HEK293 (cell line): Measurements from ENCODE around the gene NEK8.

Source experiments
- GLI4 ChIP-seq: fragments of 450-650 bp; formaldehyde crosslinking; IDR thresholded peaks from 2 replicates; pipeline ENCODE4 v1.5.1; 2016; ENCODE audit warnings: missing biosample characterization, missing genetic modification characterization
- HOXA7 ChIP-seq: sonication (generic); formaldehyde crosslinking; IDR thresholded peaks from 2 replicates; pipeline ENCODE4 v1.8.1; 2022; ENCODE audit warnings: missing genetic modification reagents, borderline replicate concordance
- MYNN ChIP-seq: fragments of 450-650 bp; formaldehyde crosslinking; IDR thresholded peaks from 2 replicates; pipeline ENCODE4 v1.5.1; 2016; ENCODE audit warnings: missing biosample characterization, missing genetic modification characterization, borderline replicate concordance
- MZF1 ChIP-seq: fragments of 450-650 bp; formaldehyde crosslinking; IDR thresholded peaks from 2 replicates; pipeline ENCODE4 v1.5.1; 2017; ENCODE audit warnings: missing biosample characterization, missing genetic modification characterization, borderline replicate concordance
- RBAK ChIP-seq: fragments of 450-650 bp; formaldehyde crosslinking; IDR thresholded peaks from 2 replicates; pipeline ENCODE4 v1.5.1; 2016; ENCODE audit warnings: missing biosample characterization, missing genetic modification characterization
- SALL2 ChIP-seq: fragments of 450-650 bp; formaldehyde crosslinking; IDR thresholded peaks from 2 replicates; pipeline ENCODE4 v1.5.0; 2017; ENCODE audit warnings: missing biosample characterization, mild to moderate bottlenecking, missing genetic modification characterization, borderline replicate concordance
- ZNF10 ChIP-seq: fragments of 450-650 bp; formaldehyde crosslinking; IDR thresholded peaks from 2 replicates; pipeline ENCODE4 v1.5.1; 2017; ENCODE audit warnings: missing biosample characterization, missing genetic modification characterization
- ZNF202 ChIP-seq: fragments of 450-650 bp; formaldehyde crosslinking; IDR thresholded peaks from 2 replicates; pipeline ENCODE4 v1.5.1; 2016; ENCODE audit warnings: missing biosample characterization, missing genetic modification characterization, borderline replicate concordance
- ZNF707 ChIP-seq: fragments of 450-650 bp; formaldehyde crosslinking; IDR thresholded peaks from 2 replicates; pipeline ENCODE4 v1.5.1; 2016; ENCODE audit warnings: missing biosample characterization, missing genetic modification characterization
- ZNF777 ChIP-seq: fragments of 450-650 bp; formaldehyde crosslinking; IDR thresholded peaks from 2 replicates; pipeline ENCODE4 v1.5.1; 2017; ENCODE audit warnings: missing biosample characterization, missing genetic modification characterization, borderline replicate concordance
- TF ChIP-seq, protein P1 (sequence below): fragments of 450-650 bp; formaldehyde crosslinking; IDR thresholded peaks from 2 replicates; pipeline ENCODE4 v1.5.1; 2016; ENCODE audit warnings: missing biosample characterization, missing genetic modification characterization, borderline replicate concordance
- TF ChIP-seq, protein P2 (sequence below): fragments of 450-650 bp; formaldehyde crosslinking; IDR thresholded peaks from 2 replicates; pipeline ENCODE4 v1.5.1; 2016; ENCODE audit warnings: missing biosample characterization, missing genetic modification characterization
- TF ChIP-seq, protein P3 (sequence below): IDR thresholded peaks from 2 replicates; pipeline ENCODE4 v1.6.1; 2011; ENCODE audit warnings: mild to moderate bottlenecking, low read depth, low read length, borderline replicate concordance

DNA sequence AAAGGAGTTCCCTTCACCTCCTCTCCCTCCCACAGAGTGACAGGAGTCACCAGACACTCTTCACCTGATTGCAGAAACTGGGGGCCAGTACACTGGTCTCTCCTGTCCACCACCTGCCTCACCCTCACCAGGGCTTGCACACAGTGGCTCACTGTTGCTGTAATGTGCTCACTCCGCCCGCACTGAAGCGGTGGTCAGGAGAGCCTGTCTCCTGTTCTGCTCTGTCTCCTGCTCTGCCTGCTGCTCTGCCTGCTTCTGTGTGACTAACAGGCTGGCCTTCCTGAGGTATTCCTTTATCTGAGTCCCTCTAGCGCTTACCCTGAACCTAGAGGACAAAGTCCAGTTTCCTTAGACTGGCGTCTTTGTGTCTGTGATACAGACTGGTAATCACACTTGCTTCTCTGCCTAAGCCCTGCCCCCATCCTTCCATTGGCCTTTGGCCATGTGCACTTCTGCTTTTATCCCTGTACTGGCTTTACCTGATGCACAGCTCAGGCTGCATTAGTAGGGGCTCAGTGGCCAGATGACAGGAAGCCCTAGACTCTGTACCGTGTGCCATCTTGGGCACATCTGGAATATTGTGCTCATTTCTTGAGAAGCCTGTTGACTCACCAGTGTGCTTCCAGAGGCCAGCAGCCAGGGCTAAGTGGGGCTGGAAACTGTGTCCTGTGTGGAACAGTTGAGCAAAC, 30.2 kb upstream of the NEK8 start:
- TF ChIP-seq MZF1 (no peak), ZNF10 (tag by site-specific recombination) (no peak), RBAK (tag by site-specific recombination) (no peak), ZNF777 (tag by site-specific recombination) (no peak), ZNF202 (tag by site-specific recombination) (no peak), MYNN (tag by site-specific recombination) (no peak), SALL2 (tag by site-specific recombination) (no peak), ZNF707 (no peak), GLI4 (tag by site-specific recombination) (no peak), HOXA7 (CRISPR knock-in tag) (no peak)
- TF ChIP-seq, protein P1, sequence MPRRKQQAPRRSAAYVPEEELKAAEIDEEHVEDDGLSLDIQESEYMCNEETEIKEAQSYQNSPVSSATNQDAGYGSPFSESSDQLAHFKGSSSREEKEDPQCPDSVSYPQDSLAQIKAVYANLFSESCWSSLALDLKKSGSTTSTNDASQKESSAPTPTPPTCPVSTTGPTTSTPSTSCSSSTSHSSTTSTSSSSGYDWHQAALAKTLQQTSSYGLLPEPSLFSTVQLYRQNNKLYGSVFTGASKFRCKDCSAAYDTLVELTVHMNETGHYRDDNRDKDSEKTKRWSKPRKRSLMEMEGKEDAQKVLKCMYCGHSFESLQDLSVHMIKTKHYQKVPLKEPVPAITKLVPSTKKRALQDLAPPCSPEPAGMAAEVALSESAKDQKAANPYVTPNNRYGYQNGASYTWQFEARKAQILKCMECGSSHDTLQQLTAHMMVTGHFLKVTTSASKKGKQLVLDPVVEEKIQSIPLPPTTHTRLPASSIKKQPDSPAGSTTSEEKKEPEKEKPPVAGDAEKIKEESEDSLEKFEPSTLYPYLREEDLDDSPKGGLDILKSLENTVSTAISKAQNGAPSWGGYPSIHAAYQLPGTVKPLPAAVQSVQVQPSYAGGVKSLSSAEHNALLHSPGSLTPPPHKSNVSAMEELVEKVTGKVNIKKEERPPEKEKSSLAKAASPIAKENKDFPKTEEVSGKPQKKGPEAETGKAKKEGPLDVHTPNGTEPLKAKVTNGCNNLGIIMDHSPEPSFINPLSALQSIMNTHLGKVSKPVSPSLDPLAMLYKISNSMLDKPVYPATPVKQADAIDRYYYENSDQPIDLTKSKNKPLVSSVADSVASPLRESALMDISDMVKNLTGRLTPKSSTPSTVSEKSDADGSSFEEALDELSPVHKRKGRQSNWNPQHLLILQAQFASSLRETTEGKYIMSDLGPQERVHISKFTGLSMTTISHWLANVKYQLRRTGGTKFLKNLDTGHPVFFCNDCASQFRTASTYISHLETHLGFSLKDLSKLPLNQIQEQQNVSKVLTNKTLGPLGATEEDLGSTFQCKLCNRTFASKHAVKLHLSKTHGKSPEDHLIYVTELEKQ = no peak
- TF ChIP-seq, protein P2, sequence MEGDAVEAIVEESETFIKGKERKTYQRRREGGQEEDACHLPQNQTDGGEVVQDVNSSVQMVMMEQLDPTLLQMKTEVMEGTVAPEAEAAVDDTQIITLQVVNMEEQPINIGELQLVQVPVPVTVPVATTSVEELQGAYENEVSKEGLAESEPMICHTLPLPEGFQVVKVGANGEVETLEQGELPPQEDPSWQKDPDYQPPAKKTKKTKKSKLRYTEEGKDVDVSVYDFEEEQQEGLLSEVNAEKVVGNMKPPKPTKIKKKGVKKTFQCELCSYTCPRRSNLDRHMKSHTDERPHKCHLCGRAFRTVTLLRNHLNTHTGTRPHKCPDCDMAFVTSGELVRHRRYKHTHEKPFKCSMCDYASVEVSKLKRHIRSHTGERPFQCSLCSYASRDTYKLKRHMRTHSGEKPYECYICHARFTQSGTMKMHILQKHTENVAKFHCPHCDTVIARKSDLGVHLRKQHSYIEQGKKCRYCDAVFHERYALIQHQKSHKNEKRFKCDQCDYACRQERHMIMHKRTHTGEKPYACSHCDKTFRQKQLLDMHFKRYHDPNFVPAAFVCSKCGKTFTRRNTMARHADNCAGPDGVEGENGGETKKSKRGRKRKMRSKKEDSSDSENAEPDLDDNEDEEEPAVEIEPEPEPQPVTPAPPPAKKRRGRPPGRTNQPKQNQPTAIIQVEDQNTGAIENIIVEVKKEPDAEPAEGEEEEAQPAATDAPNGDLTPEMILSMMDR (tag by site-specific recombination) = no peak
- TF ChIP-seq, protein P3, sequence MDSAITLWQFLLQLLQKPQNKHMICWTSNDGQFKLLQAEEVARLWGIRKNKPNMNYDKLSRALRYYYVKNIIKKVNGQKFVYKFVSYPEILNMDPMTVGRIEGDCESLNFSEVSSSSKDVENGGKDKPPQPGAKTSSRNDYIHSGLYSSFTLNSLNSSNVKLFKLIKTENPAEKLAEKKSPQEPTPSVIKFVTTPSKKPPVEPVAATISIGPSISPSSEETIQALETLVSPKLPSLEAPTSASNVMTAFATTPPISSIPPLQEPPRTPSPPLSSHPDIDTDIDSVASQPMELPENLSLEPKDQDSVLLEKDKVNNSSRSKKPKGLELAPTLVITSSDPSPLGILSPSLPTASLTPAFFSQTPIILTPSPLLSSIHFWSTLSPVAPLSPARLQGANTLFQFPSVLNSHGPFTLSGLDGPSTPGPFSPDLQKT = no peak
